Activated CD4-positive, alpha-beta memory T cell treated with anti-CD3 and anti-CD28 coated beads for 36 hours (primary cell): ENCODE results near the gene RARA. TPM values are rescaled to one million over a fixed set of nuclear protein-coding genes. Genes with fewer than 3 reads are reported as not detected.
"Not testable (repeated sequence)": the region's sequence is repeated elsewhere in the genome, so short reads cannot be mapped to it uniquely, and the experiment has no call there.

Experiments used
- CTCF ChIA-PET: fragments of 350-600 bp; sonication (Branson Sonifier 250); formaldehyde crosslinking; loops from one replicate; lab custom pipeline; 2021; ENCODE audit warnings: antibody characterized with exemption, inconsistent platforms; lab: Charles Lee
- POLR2A ChIA-PET: fragments of 350-600 bp; sonication (Branson Sonifier 250); formaldehyde crosslinking; loops from one replicate; lab custom pipeline; 2021; ENCODE audit warnings: antibody characterized with exemption; lab: Charles Lee
- DNase-seq: peaks from one replicate; pipeline ENCODE4 v3.0.0-alpha.2; 2020
- H3K27ac Mint-ChIP-seq: one replicate; pipeline ENCODE4 v1.8.0; 2021; ENCODE audit warnings: mixed read lengths
- H3K27me3 Mint-ChIP-seq: one replicate; pipeline ENCODE4 v1.8.0; 2021; ENCODE audit warnings: mixed read lengths
- H3K36me3 Mint-ChIP-seq: one replicate; pipeline ENCODE4 v1.8.0; 2021; ENCODE audit warnings: mixed read lengths
- H3K4me1 Mint-ChIP-seq: one replicate; pipeline ENCODE4 v1.8.0; 2021; ENCODE audit warnings: low read depth, mixed read lengths
- H3K4me3 Mint-ChIP-seq: one replicate; pipeline ENCODE4 v1.8.0; 2021; ENCODE audit warnings: mild to moderate bottlenecking, mixed read lengths
- H3K9me3 Mint-ChIP-seq: one replicate; pipeline ENCODE4 v1.8.0; 2021; ENCODE audit warnings: mixed read lengths
- intact Hi-C: fragments of 100-400 bp; cut with micrococcal nuclease; formaldehyde crosslinking; loops from one replicate; pipeline ENCODE4 v1.15.1; 2023
- total RNA-seq, 2 experiments: library from RNA; stranded (reverse); gene quantifications; one replicate each; pipeline ENCODE4 v1.2.3, GENCODE V29; 2021

Gene RARA
- total RNA-seq, 2 experiments from 2014 or later, result 31.2 TPM

- POLR2A ChIA-PET, result interaction anchor here (1.0 kb wide), 1 partner anchor 11 kb away, joined by 3 read pairs; no protein-coding TSS in a partner anchor
- CTCF ChIA-PET, result interaction anchor here (0.8 to 2.3 kb wide), 5 partner anchors 11 to 246 kb away, joined by 3 to 8 read pairs (median 3); no protein-coding TSS in a partner anchor
- Mint-ChIP-seq H3K27ac (peak overlapping the region; percentile 50), H3K27me3 (no peaks in the 10 kb centered on the region), H3K36me3 (no peaks in the 10 kb centered on the region), H3K4me3 (no peak overlapping the region), H3K4me1 (peaks cover 34% of the 10 kb centered on the region), H3K9me3 (peaks cover 5% of the 10 kb centered on the region)
- intact Hi-C loops, result loop anchor here (5.0 kb wide), 2 partner anchors 43 to 238 kb away; partner anchors contain the start of gene TOP2A
- DNase-seq, result no peak
These were observed 65.0 kb downstream of the RARA start for GRCh38 chr17:40373999-40374398.

- peaks cover 5% of the 10 kb centered on the region for H3K9me3 Mint-ChIP-seq
- intact Hi-C loops, result loop anchor here (5.0 kb wide), 2 partner anchors 42 to 237 kb away; partner anchors contain the start of gene TOP2A
- H3K4me3 Mint-ChIP-seq, result no peak overlapping the region
- H3K36me3 Mint-ChIP-seq, result no peaks in the 10 kb centered on the region
- no peak overlapping the region for H3K27ac Mint-ChIP-seq
- DNase-seq, result no peak
- H3K27me3 Mint-ChIP-seq, result no peaks in the 10 kb centered on the region
- POLR2A ChIA-PET, result no interaction called here
- H3K4me1 Mint-ChIP-seq, result peaks cover 34% of the 10 kb centered on the region
- CTCF ChIA-PET, result interaction anchor here (1.0 to 1.5 kb wide), 2 partner anchors 14 to 20 kb away, joined by 3 to 5 read pairs; no protein-coding TSS in a partner anchor
These were observed 66.0 kb downstream of the RARA start for GRCh38 chr17:40374821-40375498.

DNA sequence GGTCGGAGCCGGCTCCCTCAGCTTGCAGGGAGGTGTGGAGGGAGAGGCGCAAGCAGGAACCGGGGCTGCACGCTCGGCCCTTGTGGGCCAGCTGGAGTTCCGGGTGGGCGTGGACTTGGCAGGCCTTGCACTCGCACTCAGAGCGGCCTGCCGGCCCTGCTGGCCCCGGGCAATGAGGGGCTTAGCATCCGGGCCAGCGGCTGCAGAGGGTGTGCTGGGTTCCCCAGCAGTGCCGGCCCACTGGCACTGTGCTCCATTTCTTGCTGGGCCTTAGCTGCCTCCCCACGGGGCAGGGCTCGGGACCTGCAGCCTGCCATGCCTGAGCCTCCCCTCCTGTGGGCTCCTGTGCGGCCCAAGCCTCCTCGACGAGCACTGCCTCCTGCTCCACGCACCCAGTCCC, 66.8 kb downstream of the RARA start:
- DNase-seq, H3K36me3 Mint-ChIP-seq, H3K27ac Mint-ChIP-seq, H3K4me3 Mint-ChIP-seq, H3K9me3 Mint-ChIP-seq, H3K27me3 Mint-ChIP-seq, POLR2A ChIA-PET, intact Hi-C loops: not testable (repeated sequence)
- CTCF ChIA-PET, result interaction anchor here (1.5 to 1.7 kb wide), 2 partner anchors 13 to 21 kb away, joined by 5 to 6 read pairs; no protein-coding TSS in a partner anchor
- peaks cover 34% of the 10 kb centered on the region for H3K4me1 Mint-ChIP-seq

GRCh38 chr17:40376541-40376940, 67.6 kb downstream of the RARA start:
- CTCF ChIA-PET, result interaction anchor here (0.9 to 1.7 kb wide), 2 partner anchors 14 to 19 kb away, joined by 4 to 6 read pairs; no protein-coding TSS in a partner anchor
- H3K27me3 Mint-ChIP-seq, H3K9me3 Mint-ChIP-seq, H3K4me3 Mint-ChIP-seq, intact Hi-C loops, H3K27ac Mint-ChIP-seq, H3K36me3 Mint-ChIP-seq: not testable (repeated sequence)
- H3K4me1 Mint-ChIP-seq, result peaks cover 29% of the 10 kb centered on the region
- DNase-seq, result peak; percentile 36
- POLR2A ChIA-PET, result interaction anchor here (0.6 to 1.3 kb wide), 3 partner anchors 17 to 184 kb away, joined by 3 to 4 read pairs (median 3); partner anchors contain the start of gene TOP2A

DNA sequence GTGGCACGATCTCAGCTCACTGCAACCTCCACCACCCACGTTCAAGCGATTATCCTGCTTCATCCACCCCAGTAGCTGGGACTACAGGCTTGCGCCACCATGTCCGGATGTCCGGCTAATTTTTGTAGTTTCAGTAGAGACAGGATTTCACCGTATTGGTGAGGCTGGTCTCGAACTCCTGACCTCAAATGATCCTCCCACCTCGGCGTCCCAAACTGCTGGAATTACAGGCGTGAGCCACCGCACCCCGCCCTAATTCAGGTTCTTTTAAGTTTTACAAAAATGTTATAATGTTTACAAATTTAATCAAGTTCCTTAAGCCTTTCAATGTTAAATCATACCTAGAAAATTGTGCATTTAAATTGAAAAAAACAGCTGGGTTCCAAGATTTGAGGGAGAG, 68.9 kb downstream of the RARA start:
- Mint-ChIP-seq H3K27me3 (no peaks in the 10 kb centered on the region), H3K36me3 (no peaks in the 10 kb centered on the region), H3K4me1 (peaks cover 20% of the 10 kb centered on the region), H3K9me3 (peaks cover 5% of the 10 kb centered on the region), H3K27ac (no peak overlapping the region), H3K4me3 (no peak overlapping the region)
- ChIA-PET POLR2A (no interaction called here), CTCF (no interaction called here)
- no peak for DNase-seq
- intact Hi-C loops, result no loop called here

DNA sequence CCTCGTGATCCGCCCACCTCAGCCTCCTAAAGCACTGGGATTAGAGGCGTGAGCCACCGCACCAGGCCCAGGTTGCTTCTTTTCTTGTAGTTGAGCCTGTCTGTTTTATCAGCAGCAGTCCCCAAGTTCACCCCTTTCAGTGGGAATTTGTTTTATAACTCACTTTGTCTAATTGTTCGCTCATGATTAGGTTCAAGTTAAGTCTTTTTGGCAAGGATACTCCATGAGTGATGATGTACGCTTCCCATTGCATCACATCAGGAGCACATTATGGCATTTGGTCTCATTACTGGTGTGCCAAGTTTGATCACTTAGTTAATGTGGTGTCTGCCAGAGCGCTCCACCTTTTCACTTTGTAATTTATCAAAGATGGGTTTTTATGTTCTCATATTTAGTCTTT, 70.0 kb downstream of the RARA start:
- no peak for DNase-seq
- Mint-ChIP-seq H3K36me3 (no peaks in the 10 kb centered on the region), H3K27me3 (no peaks in the 10 kb centered on the region), H3K4me1 (peaks cover 9% of the 10 kb centered on the region), H3K4me3 (no peak overlapping the region), H3K9me3 (no peaks in the 10 kb centered on the region), H3K27ac (no peak overlapping the region)
- POLR2A ChIA-PET, result no interaction called here
- CTCF ChIA-PET, result no interaction called here
- intact Hi-C loops, result no loop called here

- intact Hi-C loops, result no loop called here
- Mint-ChIP-seq H3K27ac (no peak overlapping the region), H3K9me3 (no peaks in the 10 kb centered on the region), H3K36me3 (no peaks in the 10 kb centered on the region), H3K4me3 (no peak overlapping the region), H3K27me3 (no peaks in the 10 kb centered on the region), H3K4me1 (no peaks in the 10 kb centered on the region)
- CTCF ChIA-PET, result interaction anchor here (1.3 to 2.3 kb wide), 2 partner anchors 27 to 151 kb away, joined by 5 to 7 read pairs; no protein-coding TSS in a partner anchor
- POLR2A ChIA-PET, result interaction anchor here (1.1 kb wide), 1 partner anchor 28 kb away, joined by 4 read pairs; no protein-coding TSS in a partner anchor
- no peak for DNase-seq
These were observed 73.3 kb downstream of the RARA start for GRCh38 chr17:40382251-40382650.

GRCh38 chr17:40386555-40386954, 77.6 kb downstream of the RARA start:
- H3K4me3 Mint-ChIP-seq, CTCF ChIA-PET, H3K27me3 Mint-ChIP-seq, H3K9me3 Mint-ChIP-seq, H3K4me1 Mint-ChIP-seq, POLR2A ChIA-PET, DNase-seq, intact Hi-C loops, H3K27ac Mint-ChIP-seq: not testable (repeated sequence)
- peaks cover 20% of the 10 kb centered on the region for H3K36me3 Mint-ChIP-seq

- intact Hi-C loops, result loop anchor here (1.0 to 5.0 kb wide), 2 partner anchors 42 to 134 kb away; no protein-coding TSS in a partner anchor
- peaks cover 71% of the 10 kb centered on the region for H3K36me3 Mint-ChIP-seq
- H3K27ac Mint-ChIP-seq, result peak overlapping the region; percentile 54
- no peaks in the 10 kb centered on the region for H3K9me3 Mint-ChIP-seq
- no peak for DNase-seq
- H3K27me3 Mint-ChIP-seq, result no peaks in the 10 kb centered on the region
- CTCF ChIA-PET, result interaction anchor here (0.7 to 6.6 kb wide), 15 partner anchors 8 to 338 kb away, joined by 3 to 64 read pairs (median 5); partner anchors contain the start of gene TOP2A
- peaks cover 18% of the 10 kb centered on the region for H3K4me1 Mint-ChIP-seq
- POLR2A ChIA-PET, result interaction anchor here (0.7 kb wide), 1 partner anchor 1514 kb away, joined by 4 read pairs; no protein-coding TSS in a partner anchor
- no peak overlapping the region for H3K4me3 Mint-ChIP-seq
These were observed 90.2 kb downstream of the RARA start for GRCh38 chr17:40399185-40399584.

DNA sequence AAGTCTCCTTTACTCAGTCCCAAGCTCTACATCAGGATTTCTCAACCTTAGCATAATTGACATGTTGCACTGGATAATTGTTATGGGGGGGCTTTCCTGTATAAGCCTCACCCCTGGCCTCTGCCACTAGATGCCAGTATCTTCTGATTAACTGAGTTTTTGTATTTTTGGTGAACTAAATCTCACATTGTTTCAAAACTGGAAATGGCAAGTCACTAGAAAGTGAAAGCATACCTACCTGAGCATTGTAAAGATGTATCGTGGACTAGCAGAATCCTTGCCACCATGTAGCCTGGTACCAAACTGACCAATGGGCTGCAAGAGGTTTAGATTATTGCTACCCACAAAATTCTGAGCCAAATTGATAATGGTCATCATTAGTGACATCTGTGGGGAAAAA, 93.7 kb downstream of the RARA start:
- H3K27me3 Mint-ChIP-seq, result no peaks in the 10 kb centered on the region
- H3K36me3 Mint-ChIP-seq, result peaks cover 84% of the 10 kb centered on the region

DNA sequence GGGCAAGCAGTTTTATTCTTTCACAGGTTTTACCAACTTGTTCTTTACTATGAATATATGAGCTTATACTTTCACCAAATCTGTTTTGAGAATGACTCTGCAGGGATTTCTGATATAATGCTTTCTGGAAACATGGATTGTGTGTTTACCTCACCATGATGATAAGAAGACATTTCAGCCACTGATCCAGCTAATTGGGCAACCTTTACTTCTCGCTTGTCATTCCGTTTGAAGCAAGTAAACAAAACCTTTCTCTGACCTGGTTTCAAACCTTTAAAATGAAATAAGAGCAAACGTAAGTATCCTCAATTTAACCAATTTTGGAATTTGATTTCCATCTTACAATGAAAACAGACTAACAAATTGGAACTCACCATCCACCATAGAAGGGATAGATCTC, 95.0 kb downstream of the RARA start:
- H3K27me3 Mint-ChIP-seq, result no peaks in the 10 kb centered on the region
- peaks cover 79% of the 10 kb centered on the region for H3K36me3 Mint-ChIP-seq
- intact Hi-C loops, result no loop called here
- ChIA-PET POLR2A (interaction anchor here (1.6 kb wide), 1 partner anchor 38 kb away, joined by 3 read pairs; no protein-coding TSS in a partner anchor), CTCF (interaction anchor here (0.6 to 6.6 kb wide), 3 partner anchors 129 to 245 kb away, joined by 3 to 64 read pairs (median 5); no protein-coding TSS in a partner anchor)
- no peak overlapping the region for H3K4me3 Mint-ChIP-seq
- DNase-seq, result no peak
- H3K27ac Mint-ChIP-seq, result no peak overlapping the region
- no peaks in the 10 kb centered on the region for H3K9me3 Mint-ChIP-seq
- H3K4me1 Mint-ChIP-seq, result peaks cover 18% of the 10 kb centered on the region

More for the DNA sequence above, 93.7 kb downstream of the RARA start:
- Mint-ChIP-seq H3K27ac (no peak overlapping the region), H3K9me3 (no peaks in the 10 kb centered on the region), H3K4me1 (peaks cover 18% of the 10 kb centered on the region), H3K4me3 (no peak overlapping the region)
- intact Hi-C loops, result no loop called here
- CTCF ChIA-PET, result interaction anchor here (0.7 to 6.6 kb wide), 6 partner anchors 13 to 200 kb away, joined by 3 to 64 read pairs (median 4); no protein-coding TSS in a partner anchor
- POLR2A ChIA-PET, result interaction anchor here (1.6 kb wide), 1 partner anchor 37 kb away, joined by 3 read pairs; no protein-coding TSS in a partner anchor
- no peak for DNase-seq
